Fibroblast of the aortic adventitia (primary cell): Measurements from ENCODE around the gene XYLB. TPM values are rescaled to one million over a fixed set of nuclear protein-coding genes. Genes with fewer than 3 reads are reported as not detected.

Experiments used
- DNase-seq: peaks from one replicate; pipeline ENCODE4 v3.0.0-alpha.2; 2010; ENCODE audit warnings: low read depth
- H3K4me3 ChIP-seq: 2 replicates; pipeline ENCODE4 v1.5.1; 2011; ENCODE audit warnings: low read depth, mild to moderate bottlenecking, control low read depth, low read length, moderate library complexity
- total RNA-seq: library from RNA; depleted of rRNA; stranded (reverse); fragments of >200 nt; gene quantifications from 2 replicates; pipeline ENCODE4 v1.2.3, GENCODE V29; 2012; ENCODE audit warnings: low replicate concordance
- TF ChIP-seq, protein P1 (sequence below): IDR thresholded peaks from 2 replicates; pipeline ENCODE4 v1.5.1; 2011; ENCODE audit warnings: mild to moderate bottlenecking, low read length, control low read depth, inconsistent platforms; ENCODE audit not compliant: insufficient read depth

Gene XYLB
- total RNA-seq, 1 donor: 12.2 TPM

DNA sequence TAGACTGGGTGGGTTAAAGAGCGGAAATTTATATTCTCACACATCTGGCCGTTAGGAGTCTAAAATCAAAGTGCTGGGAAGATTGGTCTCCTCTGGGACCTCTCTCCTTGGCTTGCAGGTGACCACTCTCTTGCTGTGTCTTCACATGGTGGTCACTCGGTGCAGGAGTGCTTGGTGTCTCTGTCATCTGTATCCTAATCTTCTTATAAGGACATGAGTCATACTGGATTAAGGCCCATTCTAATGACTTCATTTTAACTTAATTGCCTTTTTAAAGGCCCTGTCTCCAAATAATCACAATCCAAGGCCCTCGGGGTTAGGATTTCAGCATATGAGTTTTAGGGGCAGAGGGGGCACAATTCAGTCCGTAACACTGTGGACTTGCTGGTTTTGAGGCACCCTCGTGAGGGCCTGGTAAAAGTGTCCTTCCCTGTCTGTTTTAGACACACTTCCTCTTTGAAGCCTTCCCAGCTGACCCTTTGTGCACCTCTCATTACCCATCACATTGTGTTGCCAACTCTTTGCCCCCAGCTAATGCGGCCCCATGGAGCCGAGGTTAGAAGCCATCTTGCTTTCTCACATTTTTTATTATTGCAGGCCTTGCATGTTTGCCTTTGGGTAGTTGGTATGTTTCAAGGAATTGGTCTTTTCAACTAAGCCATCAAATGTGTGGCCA, 3.2 kb downstream of the XYLB start:
- H3K4me3 ChIP-seq: no peak overlapping the region
- TF ChIP-seq, protein P1, sequence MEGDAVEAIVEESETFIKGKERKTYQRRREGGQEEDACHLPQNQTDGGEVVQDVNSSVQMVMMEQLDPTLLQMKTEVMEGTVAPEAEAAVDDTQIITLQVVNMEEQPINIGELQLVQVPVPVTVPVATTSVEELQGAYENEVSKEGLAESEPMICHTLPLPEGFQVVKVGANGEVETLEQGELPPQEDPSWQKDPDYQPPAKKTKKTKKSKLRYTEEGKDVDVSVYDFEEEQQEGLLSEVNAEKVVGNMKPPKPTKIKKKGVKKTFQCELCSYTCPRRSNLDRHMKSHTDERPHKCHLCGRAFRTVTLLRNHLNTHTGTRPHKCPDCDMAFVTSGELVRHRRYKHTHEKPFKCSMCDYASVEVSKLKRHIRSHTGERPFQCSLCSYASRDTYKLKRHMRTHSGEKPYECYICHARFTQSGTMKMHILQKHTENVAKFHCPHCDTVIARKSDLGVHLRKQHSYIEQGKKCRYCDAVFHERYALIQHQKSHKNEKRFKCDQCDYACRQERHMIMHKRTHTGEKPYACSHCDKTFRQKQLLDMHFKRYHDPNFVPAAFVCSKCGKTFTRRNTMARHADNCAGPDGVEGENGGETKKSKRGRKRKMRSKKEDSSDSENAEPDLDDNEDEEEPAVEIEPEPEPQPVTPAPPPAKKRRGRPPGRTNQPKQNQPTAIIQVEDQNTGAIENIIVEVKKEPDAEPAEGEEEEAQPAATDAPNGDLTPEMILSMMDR: no peak
- peak; percentile 13 for DNase-seq

DNA sequence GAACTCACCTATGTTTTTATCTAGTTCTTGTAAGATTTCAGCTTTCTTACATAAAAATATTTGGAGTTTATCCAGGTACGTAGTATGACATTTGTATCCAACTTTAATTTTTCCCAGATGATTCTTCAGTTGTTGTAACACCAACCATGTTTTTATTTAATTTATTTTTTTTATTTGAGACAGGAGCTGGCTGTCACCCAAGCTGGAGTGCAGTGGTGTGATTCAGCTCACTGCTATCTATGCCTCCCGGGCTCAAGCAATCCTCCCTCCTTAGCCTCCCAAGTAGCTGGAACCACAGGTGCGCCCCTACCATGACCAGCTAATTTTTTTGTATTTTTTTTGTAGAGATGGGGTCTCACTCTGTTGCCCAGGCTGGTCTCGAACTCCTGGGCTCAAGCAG, 6.6 kb downstream of the XYLB start:
- no peak overlapping the region for H3K4me3 ChIP-seq
- DNase-seq: peak; percentile 46
- TF ChIP-seq, protein P1: no peak

DNA sequence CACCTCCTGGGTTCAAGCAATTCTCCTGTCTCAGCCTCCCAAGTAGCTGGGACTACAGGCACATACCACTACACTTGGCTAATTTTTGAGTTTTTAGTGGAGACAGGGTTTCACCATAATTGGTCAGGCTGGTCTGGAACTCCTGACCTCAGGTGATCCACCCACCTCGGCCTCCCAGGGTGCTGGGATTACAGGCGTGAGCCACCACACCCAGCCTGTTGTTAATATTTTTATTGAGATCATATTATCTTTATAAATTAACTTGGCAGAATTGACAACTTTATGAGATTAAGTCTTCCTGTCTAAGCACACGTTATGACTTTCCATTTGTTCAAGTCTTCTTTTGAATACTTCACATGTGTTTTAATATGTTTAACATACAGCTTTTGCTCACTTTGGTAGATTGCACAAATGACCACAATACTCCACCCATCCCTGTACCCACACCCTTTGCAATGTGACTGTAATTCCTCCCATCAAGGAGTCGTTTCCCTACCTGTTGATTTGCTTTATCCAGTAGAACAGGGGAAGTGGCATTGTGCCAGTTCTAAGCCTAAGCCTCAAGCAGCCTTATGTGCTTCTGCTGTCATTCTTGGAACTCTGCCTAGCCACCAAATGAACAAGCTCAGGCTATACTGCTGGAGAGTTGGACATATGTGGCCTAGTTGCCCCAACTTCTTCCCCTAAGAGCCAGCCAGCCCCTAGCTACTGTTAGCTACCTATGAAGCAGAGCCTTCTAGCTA, 8.2 kb downstream of the XYLB start:
- H3K4me3 ChIP-seq: no peak overlapping the region
- peak; percentile 45 for DNase-seq
- TF ChIP-seq, protein P1: no peak

DNA sequence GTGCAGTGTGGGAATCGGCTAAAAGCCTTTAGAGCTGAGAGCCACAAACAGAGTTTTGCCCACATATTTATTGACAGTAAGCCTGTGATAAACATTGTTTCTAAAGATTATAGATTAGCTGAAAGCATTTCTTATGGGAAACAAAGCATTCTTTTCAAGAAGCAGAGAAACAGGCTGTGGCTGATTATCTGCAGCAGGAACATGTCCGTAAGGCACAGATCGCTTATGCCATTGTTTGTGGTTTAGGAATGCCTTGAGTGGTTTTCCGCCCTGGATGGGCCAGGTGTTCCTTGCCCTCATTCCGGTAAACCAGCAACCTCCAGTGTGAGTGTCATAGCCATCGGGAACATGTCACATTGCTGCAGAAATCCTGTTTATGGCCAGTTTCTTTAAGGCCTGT, 12.5 kb downstream of the XYLB start:
- DNase-seq: no peak
- TF ChIP-seq, protein P1: no peak
- H3K4me3 ChIP-seq: no peak overlapping the region

DNA sequence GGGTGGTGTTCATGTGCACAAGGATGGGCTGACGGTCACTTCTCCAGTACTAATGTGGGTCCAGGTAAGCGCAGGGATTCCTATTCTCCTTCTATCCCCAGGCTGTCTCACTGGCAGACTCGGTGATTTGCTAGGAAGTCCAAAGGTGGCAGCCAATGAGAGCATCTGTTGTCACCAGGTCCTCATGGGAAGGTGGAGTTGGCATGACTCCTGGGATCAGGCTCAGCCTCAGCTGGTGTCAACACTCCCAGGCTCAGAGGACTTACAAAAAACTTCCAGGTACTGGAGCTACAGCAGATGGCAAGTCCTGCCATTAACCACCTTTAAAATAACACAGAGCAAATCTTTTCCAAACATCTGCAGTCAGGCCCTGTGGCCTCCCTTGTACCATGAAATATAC, 13.8 kb downstream of the XYLB start:
- H3K4me3 ChIP-seq: no peak overlapping the region
- TF ChIP-seq, protein P1: no peak
- DNase-seq: no peak

DNA sequence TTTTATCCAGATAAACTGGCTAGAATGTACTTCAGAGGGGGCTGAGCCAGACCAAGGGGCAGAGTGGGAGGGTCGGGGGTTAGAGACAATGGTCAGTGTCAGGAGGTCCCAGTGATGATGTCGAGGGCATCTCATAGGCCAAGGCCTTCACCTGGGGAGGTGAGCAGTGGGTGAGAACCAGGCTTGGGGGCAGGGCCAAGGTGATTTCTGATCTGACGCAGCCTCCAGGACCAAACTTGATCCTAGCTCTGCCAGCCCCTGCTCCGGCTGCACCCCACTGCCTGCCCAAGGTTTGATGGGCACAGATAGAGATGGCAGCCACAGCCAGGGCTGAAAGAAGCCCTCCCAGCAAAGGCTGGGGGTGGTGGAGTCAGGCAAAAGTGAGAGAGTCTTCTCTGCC, 14.9 kb downstream of the XYLB start:
- H3K4me3 ChIP-seq: no peak overlapping the region
- TF ChIP-seq, protein P1: no peak
- no peak for DNase-seq
